GM12873 (cell line): Measurements from ENCODE around the gene HOXB4.

Experiments
- CTCF ChIP-seq: IDR thresholded peaks from 2 replicates; pipeline ENCODE4 v1.5.1; 2012; ENCODE audit warnings: low read depth, mild to moderate bottlenecking, moderate library complexity, low read length, control low read depth; ENCODE audit not compliant: insufficient read depth; ENCODE audit errors: missing control alignments

HOXB4 gene

GRCh38 chr17:48577946-48578615, at the start of gene HOXB4:
HOXB4 (minus strand) TSS chr17:48578350; CDS start chr17:48578319, 31 bp downstream.
- no peak for TF ChIP-seq CTCF

GRCh38 chr17:48627118-48627597, 49.0 kb upstream of the HOXB4 start:
- no peak for TF ChIP-seq CTCF

- TF ChIP-seq CTCF, result no peak
Measured at GRCh38 chr17:48626245-48627117, 48.3 kb upstream of the HOXB4 start, which contains the start of gene HOXB9. HOXB9 (minus strand) TSS chr17:48626358; CDS start chr17:48626269, 89 bp downstream.

- TF ChIP-seq CTCF, result no peak
Measured at GRCh38 chr17:48625495-48626244, 47.5 kb upstream of the HOXB4 start.

GRCh38 chr17:48624544-48625494, 46.7 kb upstream of the HOXB4 start:
- TF ChIP-seq CTCF, result no peak

GRCh38 chr17:48624118-48624517, 46.0 kb upstream of the HOXB4 start:
- TF ChIP-seq CTCF, result no peak
